C4-2B (cell line): ENCODE measurements around the gene NAA15.

Source experiments
- CTCF ChIP-seq: fragments of 450-650 bp; conservative IDR thresholded peaks from 2 replicates; pipeline ENCODE4 v1.5.1; 2017; ENCODE audit warnings: mild to moderate bottlenecking
- ZFX ChIP-seq: fragments of 450-650 bp; IDR thresholded peaks from 2 replicates; pipeline ENCODE4 v1.6.1; 2017

- TF ChIP-seq CTCF (peak; percentile 66), ZFX (no peak)
Measured at GRCh38 chr4:139453041-139453370, 151.7 kb downstream of the NAA15 start.
